Type B pancreatic cell (in vitro differentiated cells): ENCODE data around the gene TOR1B. TPM values are rescaled to one million over a fixed set of nuclear protein-coding genes. Genes with fewer than 3 reads are reported as not detected.

Experiments
- DNase-seq: peaks from one replicate; pipeline ENCODE4 v3.0.0; 2021; ENCODE audit warnings: mixed read lengths; ENCODE audit not compliant: unreplicated experiment; ENCODE audit errors: extremely low spot score
- H3K27ac Mint-ChIP-seq: 2 replicates; pipeline ENCODE4 v1.8.0; 2021; ENCODE audit warnings: mild to moderate bottlenecking, mixed read lengths
- H3K27me3 Mint-ChIP-seq: 2 replicates; pipeline ENCODE4 v1.8.0; 2021; ENCODE audit warnings: mixed read lengths
- H3K36me3 Mint-ChIP-seq: 2 replicates; pipeline ENCODE4 v1.8.0; 2021; ENCODE audit warnings: mixed read lengths
- H3K4me1 Mint-ChIP-seq: one replicate; pipeline ENCODE4 v1.8.0; 2021; ENCODE audit warnings: mixed read lengths; ENCODE audit not compliant: unreplicated experiment
- H3K4me3 Mint-ChIP-seq: 2 replicates; pipeline ENCODE4 v1.8.0; 2021; ENCODE audit warnings: mild to moderate bottlenecking, mixed read lengths
- H3K9me3 Mint-ChIP-seq: 2 replicates; pipeline ENCODE4 v1.8.0; 2021; ENCODE audit warnings: mixed read lengths
- long read RNA-seq: library from polyadenylated mRNA; unstranded; transcript quantifications from one replicate; pipeline ENCODE4 v2.0.0, GENCODE V29; 2020
- total RNA-seq: library from RNA; stranded (reverse); gene quantifications from 2 replicates; pipeline ENCODE4 v1.2.1, GENCODE V29; 2021; ENCODE audit warnings: low replicate concordance
- TF ChIP-seq, protein P1 (sequence below): fragments of 200-600 bp; sonication (generic); conservative IDR thresholded peaks from 2 replicates; pipeline ENCODE4 v1.5.0; 2021; ENCODE audit warnings: antibody characterized with exemption, mild to moderate bottlenecking

The TOR1B gene, protein sequence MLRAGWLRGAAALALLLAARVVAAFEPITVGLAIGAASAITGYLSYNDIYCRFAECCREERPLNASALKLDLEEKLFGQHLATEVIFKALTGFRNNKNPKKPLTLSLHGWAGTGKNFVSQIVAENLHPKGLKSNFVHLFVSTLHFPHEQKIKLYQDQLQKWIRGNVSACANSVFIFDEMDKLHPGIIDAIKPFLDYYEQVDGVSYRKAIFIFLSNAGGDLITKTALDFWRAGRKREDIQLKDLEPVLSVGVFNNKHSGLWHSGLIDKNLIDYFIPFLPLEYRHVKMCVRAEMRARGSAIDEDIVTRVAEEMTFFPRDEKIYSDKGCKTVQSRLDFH
- 19.4 and 23.5 TPM in 2 replicates for total RNA-seq
- long read RNA-seq, transcript TOR1B-201 (5 exons, 2,769 nt) = major isoform, 17 of 22 reads
- long read RNA-seq, partial matches to known transcripts = 2 of 22 reads
- long read RNA-seq, other reads (novel, unspliced or antisense) = 2 of 22 reads

DNA sequence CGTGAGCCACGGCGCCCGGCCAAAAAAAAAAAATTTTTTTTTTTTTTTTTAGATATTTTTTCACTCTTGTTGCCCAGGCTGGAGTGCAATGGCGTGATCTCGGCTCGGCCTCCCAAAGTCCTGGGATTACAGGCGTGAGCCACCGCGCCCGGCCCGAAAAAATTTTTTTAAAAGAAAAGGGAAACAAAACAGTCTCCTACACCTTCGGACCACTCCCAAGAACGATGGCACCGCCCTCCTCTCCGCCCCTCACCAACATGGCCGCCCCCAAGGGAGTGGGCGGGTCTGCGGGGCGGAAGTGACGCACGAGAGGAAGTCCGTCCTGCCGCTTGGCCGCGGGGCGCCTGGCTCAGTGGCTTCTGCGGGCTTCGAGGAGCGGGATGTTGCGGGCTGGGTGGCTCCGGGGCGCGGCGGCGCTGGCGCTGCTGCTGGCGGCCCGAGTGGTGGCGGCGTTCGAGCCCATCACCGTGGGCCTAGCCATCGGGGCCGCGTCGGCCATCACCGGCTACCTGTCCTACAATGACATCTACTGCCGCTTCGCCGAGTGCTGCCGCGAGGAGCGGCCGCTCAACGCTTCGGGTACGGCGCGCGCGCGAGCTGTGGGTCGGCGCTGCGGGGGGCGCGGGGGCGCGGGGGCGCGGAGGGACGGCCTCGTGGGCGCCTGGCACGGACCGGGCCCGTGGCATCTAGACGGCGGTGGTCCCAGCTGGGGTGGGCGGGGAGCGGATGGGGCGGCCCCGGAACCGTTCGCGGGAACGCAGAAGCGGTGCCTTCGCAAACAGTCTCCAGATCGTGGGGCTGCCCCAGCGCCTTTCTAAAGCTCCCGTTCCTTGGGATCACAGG is at the start of gene TOR1B:
TSS of gene TOR1B (plus strand) at position 352 of the 843 bp plus-strand sequence. CDS start at position 381, 29 bp downstream.
- H3K4me3 Mint-ChIP-seq = peak within 1 kb of the TSS; percentile 90
- peaks cover 14% of the 10 kb centered on the region for H3K4me1 Mint-ChIP-seq
- peak within 1 kb of the TSS; percentile 85 for H3K27ac Mint-ChIP-seq
- H3K36me3 Mint-ChIP-seq = peaks cover 13% of the 10 kb centered on the region
- no peaks in the 10 kb centered on the region for H3K27me3 Mint-ChIP-seq
- TF ChIP-seq, protein P1, sequence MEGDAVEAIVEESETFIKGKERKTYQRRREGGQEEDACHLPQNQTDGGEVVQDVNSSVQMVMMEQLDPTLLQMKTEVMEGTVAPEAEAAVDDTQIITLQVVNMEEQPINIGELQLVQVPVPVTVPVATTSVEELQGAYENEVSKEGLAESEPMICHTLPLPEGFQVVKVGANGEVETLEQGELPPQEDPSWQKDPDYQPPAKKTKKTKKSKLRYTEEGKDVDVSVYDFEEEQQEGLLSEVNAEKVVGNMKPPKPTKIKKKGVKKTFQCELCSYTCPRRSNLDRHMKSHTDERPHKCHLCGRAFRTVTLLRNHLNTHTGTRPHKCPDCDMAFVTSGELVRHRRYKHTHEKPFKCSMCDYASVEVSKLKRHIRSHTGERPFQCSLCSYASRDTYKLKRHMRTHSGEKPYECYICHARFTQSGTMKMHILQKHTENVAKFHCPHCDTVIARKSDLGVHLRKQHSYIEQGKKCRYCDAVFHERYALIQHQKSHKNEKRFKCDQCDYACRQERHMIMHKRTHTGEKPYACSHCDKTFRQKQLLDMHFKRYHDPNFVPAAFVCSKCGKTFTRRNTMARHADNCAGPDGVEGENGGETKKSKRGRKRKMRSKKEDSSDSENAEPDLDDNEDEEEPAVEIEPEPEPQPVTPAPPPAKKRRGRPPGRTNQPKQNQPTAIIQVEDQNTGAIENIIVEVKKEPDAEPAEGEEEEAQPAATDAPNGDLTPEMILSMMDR = no peak
- no peaks in the 10 kb centered on the region for H3K9me3 Mint-ChIP-seq
- DNase-seq = peak; percentile 95

DNA sequence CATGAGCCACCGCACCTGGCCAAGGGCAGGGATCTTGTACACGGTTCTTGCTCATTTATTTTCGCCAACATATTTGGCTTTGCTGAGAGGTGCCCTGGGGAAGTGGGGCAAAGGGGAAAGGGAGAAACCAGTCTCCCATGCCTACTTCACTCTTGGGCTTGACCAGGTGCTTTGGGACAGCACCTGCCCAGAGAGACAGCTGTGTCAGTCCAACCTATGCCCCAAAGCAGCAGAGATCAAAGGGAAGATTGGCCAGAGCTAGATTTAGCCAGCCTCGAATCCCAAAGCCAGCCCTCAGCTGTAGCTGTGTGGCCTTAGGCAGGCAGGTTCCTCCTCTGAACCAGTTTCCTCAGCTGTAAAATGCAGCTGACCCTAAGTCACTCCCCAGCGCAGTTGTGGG is 47.8 kb upstream of the TOR1B start:
- H3K27ac Mint-ChIP-seq = no peak overlapping the region
- no peak overlapping the region for H3K4me3 Mint-ChIP-seq
- TF ChIP-seq, protein P1 = no peak
- H3K9me3 Mint-ChIP-seq = no peaks in the 10 kb centered on the region
- H3K36me3 Mint-ChIP-seq = no peaks in the 10 kb centered on the region
- no peaks in the 10 kb centered on the region for H3K27me3 Mint-ChIP-seq
- DNase-seq = no peak
- H3K4me1 Mint-ChIP-seq = peaks cover 25% of the 10 kb centered on the region

DNA sequence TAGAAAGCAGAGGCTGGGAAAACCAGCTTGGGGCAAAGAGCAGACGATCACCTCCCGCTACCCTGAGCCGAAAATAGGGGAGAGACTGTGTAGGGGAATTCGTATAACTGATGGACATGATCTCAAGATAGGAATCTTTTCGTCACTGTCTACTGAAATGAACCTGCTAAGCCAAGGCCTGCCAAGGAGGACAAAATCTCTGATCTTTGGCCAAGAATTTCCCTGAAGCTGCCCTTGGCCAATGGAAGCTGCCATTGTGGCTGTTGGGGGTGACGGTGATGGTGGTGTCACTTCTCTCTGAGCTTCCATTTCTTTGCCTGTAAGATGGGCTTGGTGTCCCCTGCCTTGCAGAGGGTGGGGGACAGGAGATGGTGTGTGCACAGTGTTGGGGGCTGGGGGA is 46.8 kb upstream of the TOR1B start:
- Mint-ChIP-seq H3K4me1 (peaks cover 29% of the 10 kb centered on the region), H3K27ac (no peak overlapping the region), H3K4me3 (no peak overlapping the region), H3K27me3 (no peaks in the 10 kb centered on the region), H3K9me3 (no peaks in the 10 kb centered on the region), H3K36me3 (no peaks in the 10 kb centered on the region)
- no peak for DNase-seq
- TF ChIP-seq, protein P1 = no peak

DNA sequence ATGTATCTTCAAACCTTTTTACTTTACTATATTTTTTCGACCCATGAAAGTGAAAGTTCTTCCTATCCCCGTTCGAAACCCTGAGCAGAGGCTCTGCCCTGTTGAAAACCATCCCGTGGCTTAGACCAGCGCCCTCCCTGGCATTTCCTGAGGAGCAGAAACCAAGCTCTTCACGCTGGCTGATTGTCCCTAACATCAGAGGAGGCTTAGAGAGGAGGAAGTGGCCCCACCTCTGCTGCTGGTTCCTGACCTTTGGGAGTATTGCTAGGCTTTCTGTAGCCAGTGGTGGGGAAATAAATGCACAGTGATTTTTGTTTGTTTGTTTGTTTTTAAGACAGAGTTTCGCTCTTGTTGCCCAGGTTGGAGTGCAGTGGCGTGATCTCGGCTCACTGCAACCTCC is 45.9 kb upstream of the TOR1B start:
- no peaks in the 10 kb centered on the region for H3K36me3 Mint-ChIP-seq
- H3K4me3 Mint-ChIP-seq = no peak overlapping the region
- no peak overlapping the region for H3K27ac Mint-ChIP-seq
- peaks cover 34% of the 10 kb centered on the region for H3K4me1 Mint-ChIP-seq
- TF ChIP-seq, protein P1 = no peak
- H3K9me3 Mint-ChIP-seq = no peaks in the 10 kb centered on the region
- no peak for DNase-seq
- no peaks in the 10 kb centered on the region for H3K27me3 Mint-ChIP-seq

DNA sequence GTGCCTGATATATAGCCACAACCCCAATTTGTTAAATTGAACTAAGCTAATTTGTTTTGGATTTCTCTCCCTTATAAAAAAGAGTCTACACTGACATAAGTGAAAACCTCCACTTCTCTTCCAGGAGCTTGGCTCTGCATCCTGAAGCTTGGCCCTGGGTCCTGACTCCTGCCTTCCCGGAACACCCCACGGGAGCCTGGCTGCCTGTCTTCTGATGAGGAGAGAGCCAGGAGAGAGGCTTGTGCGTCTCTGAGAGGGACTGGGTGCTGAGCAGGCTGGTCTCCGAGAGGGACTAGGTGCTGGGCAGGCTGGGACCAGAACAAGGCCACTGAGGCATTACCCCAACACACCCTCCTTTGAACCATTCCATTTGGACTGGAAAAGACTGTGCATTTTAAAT is 43.7 kb upstream of the TOR1B start:
- TF ChIP-seq, protein P1 = no peak
- no peak for DNase-seq
- H3K27ac Mint-ChIP-seq = peak overlapping the region; percentile 29

More for the DNA sequence above, 43.7 kb upstream of the TOR1B start:
- Mint-ChIP-seq H3K9me3 (no peaks in the 10 kb centered on the region), H3K4me1 (peaks cover 27% of the 10 kb centered on the region), H3K36me3 (no peaks in the 10 kb centered on the region), H3K4me3 (no peak overlapping the region), H3K27me3 (no peaks in the 10 kb centered on the region)
